SU-DHL-6 (cell line): ENCODE results near the gene CCDC27.

Experiments used
- H2AFZ ChIP-seq: fragments of 200-600 bp; sonication (generic); 2 replicates; pipeline ENCODE4 v1.6.1; 2014; ENCODE audit warnings: low read depth, mild to moderate bottlenecking, moderate library complexity, mixed read lengths, antibody characterized with exemption, low read length; ENCODE audit not compliant: severe bottlenecking
- H3F3A ChIP-seq: fragments of 200-600 bp; shearing (Covaris generic); 2 replicates; pipeline ENCODE4 v1.6.0; 2016; ENCODE audit warnings: antibody characterized with exemption, mild to moderate bottlenecking; ENCODE audit not compliant: insufficient read depth
- H3K27ac ChIP-seq: fragments of 200-600 bp; sonication (generic); 2 replicates; pipeline ENCODE4 v1.5.1; 2016; ENCODE audit warnings: low read depth, mild to moderate bottlenecking, low read length, moderate library complexity, mixed read lengths
- H3K27me3 ChIP-seq: fragments of 200-600 bp; sonication (generic), shearing (Covaris generic); 2 replicates; pipeline ENCODE4 v1.6.0; 2014; ENCODE audit warnings: mild to moderate bottlenecking, low read length
- H3K36me3 ChIP-seq: fragments of 200-600 bp; sonication (generic); 2 replicates; pipeline ENCODE4 v1.6.1; 2014; ENCODE audit warnings: mild to moderate bottlenecking, low read length, mixed read lengths
- H3K4me2 ChIP-seq: fragments of 300-600, 200-600 bp; shearing (Covaris generic), sonication (generic); 2 replicates; pipeline ENCODE4 v1.6.0; 2014; ENCODE audit warnings: low read length, low read depth, mild to moderate bottlenecking; ENCODE audit not compliant: poor library complexity, severe bottlenecking
- H3K4me3 ChIP-seq: fragments of 200-600 bp; sonication (generic); 2 replicates; pipeline ENCODE4 v1.5.1; 2014; ENCODE audit warnings: antibody characterized with exemption, low read length, mild to moderate bottlenecking, mixed read lengths; ENCODE audit not compliant: insufficient read depth, poor library complexity, severe bottlenecking
- H3K79me2 ChIP-seq: fragments of 200-600 bp; sonication (generic); 2 replicates; pipeline ENCODE4 v1.6.1; 2014; ENCODE audit warnings: mild to moderate bottlenecking, low read length, moderate library complexity; ENCODE audit not compliant: insufficient read depth
- H3K9ac ChIP-seq: fragments of 200-600 bp; sonication (generic); 2 replicates; pipeline ENCODE4 v1.7.0; 2014; ENCODE audit warnings: mild to moderate bottlenecking, low read length
- H3K9me2 ChIP-seq: fragments of 200-600 bp; sonication (generic); replicated peaks from 2 replicates; pipeline ENCODE4 v1.6.1; 2014; ENCODE audit warnings: low read length; ENCODE audit not compliant: insufficient read depth
- H3K9me3 ChIP-seq: fragments of 200-600 bp; sonication (generic); 2 replicates; pipeline ENCODE4 v1.6.1; 2014; ENCODE audit warnings: low read length, mixed read lengths; ENCODE audit not compliant: insufficient read depth
- H4K20me1 ChIP-seq: fragments of 200-600 bp; sonication (generic); 2 replicates; pipeline ENCODE4 v1.6.1; 2014; ENCODE audit warnings: low read depth, mild to moderate bottlenecking, antibody characterized with exemption, low read length, moderate library complexity, mixed read lengths
- CTCF ChIP-seq: fragments of 200-600 bp; sonication (generic); IDR thresholded peaks from one replicate; pipeline ENCODE4 v1.5.1; 2017; ENCODE audit warnings: antibody characterized with exemption, mild to moderate bottlenecking, low read length, moderate library complexity; ENCODE audit not compliant: insufficient read depth, poor library complexity, severe bottlenecking
- EZH2phosphoT487 ChIP-seq: fragments of 200-600 bp; sonication (generic), shearing (Covaris generic); conservative IDR thresholded peaks from 2 replicates; pipeline ENCODE4 v1.6.1; 2018; ENCODE audit warnings: mild to moderate bottlenecking, antibody characterized with exemption, low read length, moderate library complexity, mixed read lengths

Gene CCDC27

GRCh38 chr1:3727825-3728776, 24.1 kb upstream of the CCDC27 start:
- Histone ChIP-seq H3K4me2 (no peak overlapping the region), H2AFZ (no peak overlapping the region), H3K27ac (no peak overlapping the region), H3K9me3 (no peaks in the 10 kb centered on the region), H3K9ac (no peak overlapping the region), H4K20me1 (no peaks in the 10 kb centered on the region), H3K4me3 (no peak overlapping the region), H3K27me3 (no peaks in the 10 kb centered on the region), H3K79me2 (no peaks in the 10 kb centered on the region), H3F3A (no peaks in the 10 kb centered on the region), H3K9me2 (no peaks in the 10 kb centered on the region), H3K36me3 (no peaks in the 10 kb centered on the region)
- TF ChIP-seq EZH2phosphoT487 (no peak), CTCF (no peak)

- Histone ChIP-seq H3K36me3 (no peaks in the 10 kb centered on the region), H2AFZ (no peak overlapping the region), H3K27ac (no peak overlapping the region), H4K20me1 (no peaks in the 10 kb centered on the region), H3K9ac (no peak overlapping the region), H3K4me3 (no peak overlapping the region), H3K79me2 (no peaks in the 10 kb centered on the region), H3K27me3 (no peaks in the 10 kb centered on the region), H3F3A (no peaks in the 10 kb centered on the region), H3K4me2 (no peak overlapping the region), H3K9me3 (no peaks in the 10 kb centered on the region), H3K9me2 (no peaks in the 10 kb centered on the region)
- no peak for TF ChIP-seq CTCF
- TF ChIP-seq EZH2phosphoT487 = no peak
Observed at GRCh38 chr1:3729594-3730542, 22.4 kb upstream of the CCDC27 start.

- Histone ChIP-seq H3K79me2 (no peaks in the 10 kb centered on the region), H3K4me3 (no peak overlapping the region), H3K4me2 (no peak overlapping the region), H3K9me2 (no peaks in the 10 kb centered on the region), H3K9ac (no peak overlapping the region), H3K27ac (no peak overlapping the region), H3K36me3 (no peaks in the 10 kb centered on the region), H2AFZ (no peak overlapping the region), H3K27me3 (no peaks in the 10 kb centered on the region), H3F3A (no peaks in the 10 kb centered on the region), H4K20me1 (no peaks in the 10 kb centered on the region), H3K9me3 (no peaks in the 10 kb centered on the region)
- TF ChIP-seq CTCF (no peak), EZH2phosphoT487 (no peak)
Observed at GRCh38 chr1:3730543-3731247, 21.6 kb upstream of the CCDC27 start.
